Natural killer cell (primary cell): ENCODE measurements around the gene POLR2E. TPM values are rescaled to one million over a fixed set of nuclear protein-coding genes. Genes with fewer than 3 reads are reported as not detected.

Experiments
- ATAC-seq, 3 donors: fragments of 150-1000 bp in 2 of 3; fragments of 200-7000 bp in 1 of 3; cut with Tn5 transposase; 1 replicate in 1 of 3; 2 replicates in 2 of 3; pipeline ENCODE4 v1.10.0; 2021; ENCODE audit warnings: mild to moderate bottlenecking in 2 of 3, moderate library complexity in 2 of 3
- DNase-seq, 2 donors: peaks; one replicate each; pipeline versions ENCODE4 v3.0.0 to v3.0.0-alpha.2; 2013 to 2021; ENCODE audit warnings: mixed read lengths in 1 of 2
- H3K27ac ChIP-seq: one replicate; pipeline ENCODE4 v1.5.1; 2013; ENCODE audit warnings: mild to moderate bottlenecking, low read length
- H3K27me3 ChIP-seq: one replicate; pipeline ENCODE4 v1.6.1; 2013; ENCODE audit warnings: low read length; ENCODE audit not compliant: control insufficient read depth, insufficient read depth
- H3K36me3 ChIP-seq: one replicate; pipeline ENCODE4 v1.6.1; 2013; ENCODE audit warnings: low read length; ENCODE audit not compliant: control insufficient read depth, insufficient read depth
- H3K4me1 ChIP-seq: one replicate; pipeline ENCODE4 v1.6.1; 2013; ENCODE audit warnings: low read length; ENCODE audit not compliant: control insufficient read depth, insufficient read depth
- H3K4me3 ChIP-seq: one replicate; pipeline ENCODE4 v1.5.1; 2013; ENCODE audit warnings: low read length
- H3K9me3 ChIP-seq: one replicate; pipeline ENCODE4 v1.6.1; 2013; ENCODE audit warnings: low read length; ENCODE audit not compliant: control insufficient read depth, insufficient read depth
- H3K27ac Mint-ChIP-seq, 2 donors: one replicate each; pipeline ENCODE4 v1.8.0; 2022; ENCODE audit warnings: mild to moderate bottlenecking in 2 of 2, mixed read lengths in 2 of 2, moderate library complexity in 1 of 2
- H3K27me3 Mint-ChIP-seq, 2 donors: one replicate each; pipeline ENCODE4 v1.8.0; 2022; ENCODE audit warnings: low read depth in 2 of 2, mixed read lengths in 2 of 2
- H3K36me3 Mint-ChIP-seq: one replicate; pipeline ENCODE4 v1.8.0; 2022; ENCODE audit warnings: mixed read lengths
- H3K4me1 Mint-ChIP-seq, 2 donors: one replicate each; pipeline ENCODE4 v1.8.0; 2022; ENCODE audit warnings: mixed read lengths in 2 of 2
- H3K4me3 Mint-ChIP-seq: one replicate; pipeline ENCODE4 v1.8.0; 2022; ENCODE audit warnings: mild to moderate bottlenecking, moderate library complexity, mixed read lengths
- H3K9me3 Mint-ChIP-seq, 2 donors: one replicate each; pipeline ENCODE4 v1.8.0; 2022; ENCODE audit warnings: mixed read lengths in 2 of 2
- WGBS: methylation state at CpG from one replicate; pipeline ENCODE4 v1.1.7; 2013; ENCODE audit warnings: missing lambda C conversion rate; ENCODE audit not compliant: insufficient coverage; 5-methylcytosine and 5-hydroxymethylcytosine counted together
- intact Hi-C: fragments of 100-400 bp; cut with micrococcal nuclease; formaldehyde crosslinking; loops from one replicate; pipeline ENCODE4 v1.14.2; 2022
- total RNA-seq, 4 donors: library from RNA; stranded (reverse); fragments of 120-200 nt in 1 of 4; gene quantifications; one replicate each; pipeline versions ENCODE4 v1.2.3 to v1.2.4, GENCODE V29; 2013 to 2022
- TF ChIP-seq, protein P1 (sequence below): fragments of 200-600 bp; IDR thresholded peaks from one replicate; pipeline ENCODE4 v1.8.0; 2022; ENCODE audit warnings: antibody characterized with exemption

Gene POLR2E
- total RNA-seq, 3 donors from 2014 or later (not counting 1 experiment from before 2014, with no cell fraction given) = 77.3 to 105 (median 91.6) TPM

- no peak for DNase-seq
- Mint-ChIP-seq H3K4me3 (no peak overlapping the region), H3K27me3 (no peaks in the 10 kb centered on the region), H3K36me3 (no peaks in the 10 kb centered on the region), H3K4me1 (peaks cover 0 to 5% of the 10 kb centered on the region in 2 donors), H3K9me3 (no peaks in the 10 kb centered on the region), H3K27ac (no peak overlapping the region)
- intact Hi-C loops = no loop called here
- no peak for ATAC-seq
- TF ChIP-seq, protein P1, sequence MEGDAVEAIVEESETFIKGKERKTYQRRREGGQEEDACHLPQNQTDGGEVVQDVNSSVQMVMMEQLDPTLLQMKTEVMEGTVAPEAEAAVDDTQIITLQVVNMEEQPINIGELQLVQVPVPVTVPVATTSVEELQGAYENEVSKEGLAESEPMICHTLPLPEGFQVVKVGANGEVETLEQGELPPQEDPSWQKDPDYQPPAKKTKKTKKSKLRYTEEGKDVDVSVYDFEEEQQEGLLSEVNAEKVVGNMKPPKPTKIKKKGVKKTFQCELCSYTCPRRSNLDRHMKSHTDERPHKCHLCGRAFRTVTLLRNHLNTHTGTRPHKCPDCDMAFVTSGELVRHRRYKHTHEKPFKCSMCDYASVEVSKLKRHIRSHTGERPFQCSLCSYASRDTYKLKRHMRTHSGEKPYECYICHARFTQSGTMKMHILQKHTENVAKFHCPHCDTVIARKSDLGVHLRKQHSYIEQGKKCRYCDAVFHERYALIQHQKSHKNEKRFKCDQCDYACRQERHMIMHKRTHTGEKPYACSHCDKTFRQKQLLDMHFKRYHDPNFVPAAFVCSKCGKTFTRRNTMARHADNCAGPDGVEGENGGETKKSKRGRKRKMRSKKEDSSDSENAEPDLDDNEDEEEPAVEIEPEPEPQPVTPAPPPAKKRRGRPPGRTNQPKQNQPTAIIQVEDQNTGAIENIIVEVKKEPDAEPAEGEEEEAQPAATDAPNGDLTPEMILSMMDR = no peak
- no peaks in the 10 kb centered on the region for H3K9me3 ChIP-seq
- H3K27me3 ChIP-seq = no peaks in the 10 kb centered on the region
- WGBS = 89% methylated on average over 20 of the region's 20 CpGs
- H3K4me1 ChIP-seq = peaks cover 10% of the 10 kb centered on the region
- H3K4me3 ChIP-seq = no peak overlapping the region
- peaks cover 38% of the 10 kb centered on the region for H3K36me3 ChIP-seq
- H3K27ac ChIP-seq = no peak overlapping the region
These were observed 47.5 kb downstream of the POLR2E start for GRCh38 chr19:1047696-1048147.

GRCh38 chr19:1046836-1047695 lies 48.1 kb downstream of the POLR2E start:
- H3K27ac Mint-ChIP-seq = no peak overlapping the region
- H3K4me1 Mint-ChIP-seq = peaks cover 0 to 5% of the 10 kb centered on the region in 2 donors
- H3K9me3 Mint-ChIP-seq = no peaks in the 10 kb centered on the region
- intact Hi-C loops = no loop called here
- ATAC-seq (no peak), DNase-seq (peak in 1 of 2 donors; percentile 34)
- no peaks in the 10 kb centered on the region for H3K27me3 ChIP-seq
- peaks cover 44% of the 10 kb centered on the region for H3K36me3 ChIP-seq
- H3K4me3 Mint-ChIP-seq = no peak overlapping the region
- H3K36me3 Mint-ChIP-seq = no peaks in the 10 kb centered on the region
- TF ChIP-seq, protein P1 = no peak
- WGBS = 75% methylated on average over 77 of the region's 77 CpGs
- no peak overlapping the region for H3K4me3 ChIP-seq
- H3K27me3 Mint-ChIP-seq = no peaks in the 10 kb centered on the region
- H3K4me1 ChIP-seq = peaks cover 11% of the 10 kb centered on the region
- H3K9me3 ChIP-seq = no peaks in the 10 kb centered on the region
- H3K27ac ChIP-seq = no peak overlapping the region

- DNase-seq (no peak), ATAC-seq (no peak)
- H3K27ac ChIP-seq = no peak overlapping the region
- Mint-ChIP-seq H3K9me3 (no peaks in the 10 kb centered on the region), H3K36me3 (no peaks in the 10 kb centered on the region), H3K27ac (no peak overlapping the region), H3K4me3 (no peak overlapping the region), H3K27me3 (no peaks in the 10 kb centered on the region), H3K4me1 (peaks cover under 1 to 9% of the 10 kb centered on the region in 2 donors)
- intact Hi-C loops = no loop called here
- H3K4me3 ChIP-seq = no peak overlapping the region
- H3K36me3 ChIP-seq = peaks cover 43% of the 10 kb centered on the region
- TF ChIP-seq, protein P1 = no peak
- H3K9me3 ChIP-seq = no peaks in the 10 kb centered on the region
- no peaks in the 10 kb centered on the region for H3K27me3 ChIP-seq
- WGBS = 97% methylated on average over 31 of the region's 33 CpGs
- peaks cover 20% of the 10 kb centered on the region for H3K4me1 ChIP-seq
These were observed 49.0 kb downstream of the POLR2E start for GRCh38 chr19:1046117-1046626.
